Muscle of leg (tissue), 11 donors: ENCODE data around the gene PACRGL. TPM values are rescaled to one million over a fixed set of nuclear protein-coding genes. Genes with fewer than 3 reads are reported as not detected.
A peak's percentile ranks its signal among the peaks of the same experiment; 100 is the strongest.

ENCODE experiments used
- DNase-seq: peaks from one replicate; pipeline ENCODE4 v3.0.0; 2013
- H3K27ac ChIP-seq: one replicate; pipeline ENCODE4 v1.5.1; 2013; ENCODE audit warnings: mild to moderate bottlenecking, low read length, control low read depth
- H3K27me3 ChIP-seq: one replicate; pipeline ENCODE4 v1.6.1; 2013; ENCODE audit warnings: low read length; ENCODE audit not compliant: control insufficient read depth, insufficient read depth
- H3K36me3 ChIP-seq: one replicate; pipeline ENCODE4 v1.6.1; 2013; ENCODE audit warnings: low read length; ENCODE audit not compliant: control insufficient read depth, insufficient read depth
- H3K4me1 ChIP-seq: one replicate; pipeline ENCODE4 v1.6.1; 2013; ENCODE audit warnings: low read length; ENCODE audit not compliant: control insufficient read depth, insufficient read depth
- H3K4me3 ChIP-seq: one replicate; pipeline ENCODE4 v1.5.1; 2013; ENCODE audit warnings: low read length, control low read depth
- H3K9me3 ChIP-seq: replicated peaks from 2 replicates; pipeline ENCODE4 v1.6.1; 2013; ENCODE audit warnings: low read depth, low read length; ENCODE audit not compliant: control insufficient read depth
- WGBS: methylation state at CpG from one replicate; pipeline ENCODE4 v1.1.5; 2013; ENCODE audit warnings: missing lambda C conversion rate; ENCODE audit not compliant: insufficient coverage; 5-methylcytosine and 5-hydroxymethylcytosine counted together
- polyA plus RNA-seq, 8 donors: library from polyadenylated mRNA; unstranded; fragments of 120-200 nt; gene quantifications; one replicate each; pipeline versions ENCODE4 v1.2.1 to v1.2.3, GENCODE V29; 2013; ENCODE audit warnings: inconsistent platforms in 1 of 8, low replicate concordance in 1 of 8; ENCODE audit not compliant: insufficient read length in 8 of 8, insufficient read depth in 1 of 8
- total RNA-seq: library from RNA; stranded (reverse); fragments of 120-200 nt; gene quantifications from one replicate; pipeline ENCODE4 v1.2.4, GENCODE V29; 2013

The PACRGL gene
- total and polyA plus RNA-seq, 9 donors, result 10.6 to 16.0 (median 12.0) TPM

GRCh38 chr4:20679951-20680350, 20.3 kb upstream of the PACRGL start:
- Histone ChIP-seq H3K9me3 (no peaks in the 10 kb centered on the region), H3K27me3 (no peaks in the 10 kb centered on the region), H3K36me3 (no peaks in the 10 kb centered on the region), H3K4me3 (no peak overlapping the region), H3K4me1 (no peaks in the 10 kb centered on the region), H3K27ac (no peak overlapping the region)
- DNase-seq, result no peak
- WGBS, result no CpG with 5 or more reads among the region's 1 CpG

GRCh38 chr4:20680736-20681135, 19.5 kb upstream of the PACRGL start:
- Histone ChIP-seq H3K9me3 (no peaks in the 10 kb centered on the region), H3K27ac (no peak overlapping the region), H3K4me1 (no peaks in the 10 kb centered on the region), H3K27me3 (no peaks in the 10 kb centered on the region), H3K4me3 (no peak overlapping the region), H3K36me3 (no peaks in the 10 kb centered on the region)
- WGBS, result 60% methylated on average over 1 of the region's 1 CpG
- peak; percentile 13 for DNase-seq

GRCh38 chr4:20681271-20681670, 19.0 kb upstream of the PACRGL start:
- H3K36me3 ChIP-seq, result no peaks in the 10 kb centered on the region
- no CpG with 5 or more reads among the region's 1 CpG for WGBS
- H3K27ac ChIP-seq, result no peak overlapping the region
- H3K27me3 ChIP-seq, result no peaks in the 10 kb centered on the region
- H3K4me1 ChIP-seq, result no peaks in the 10 kb centered on the region
- H3K4me3 ChIP-seq, result no peak overlapping the region
- DNase-seq, result no peak
- H3K9me3 ChIP-seq, result no peaks in the 10 kb centered on the region

DNA sequence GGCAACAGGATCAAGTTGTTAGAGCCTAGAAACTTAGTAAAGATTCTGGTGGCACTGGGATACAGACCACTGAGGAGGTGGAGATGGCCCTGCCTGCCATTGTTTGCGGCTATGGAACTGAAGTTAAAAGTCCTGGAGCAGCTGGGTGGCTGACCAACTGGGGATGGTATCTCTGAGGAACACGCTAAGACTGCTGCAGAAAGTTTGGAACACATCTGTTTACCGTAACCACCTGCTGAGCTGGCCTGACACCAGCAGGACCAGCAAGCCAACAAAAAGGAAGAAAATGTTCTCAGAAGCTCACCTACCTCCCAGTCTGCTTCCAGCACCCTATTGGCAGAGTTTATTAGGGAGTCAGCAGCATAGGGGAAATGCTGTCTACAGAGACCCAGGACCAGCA, 17.4 kb upstream of the PACRGL start:
- WGBS, result 49% methylated on average over 3 of the region's 3 CpGs
- Histone ChIP-seq H3K4me1 (no peaks in the 10 kb centered on the region), H3K36me3 (no peaks in the 10 kb centered on the region), H3K4me3 (no peak overlapping the region), H3K27ac (no peak overlapping the region), H3K27me3 (no peaks in the 10 kb centered on the region), H3K9me3 (no peaks in the 10 kb centered on the region)
- no peak for DNase-seq

- WGBS, result no CpG with 5 or more reads among the region's 3 CpGs
- H3K27ac ChIP-seq, result no peak overlapping the region
- no peaks in the 10 kb centered on the region for H3K36me3 ChIP-seq
Observed at GRCh38 chr4:20683766-20684165, 16.5 kb upstream of the PACRGL start.

GRCh38 chr4:20684852-20685763, 15.2 kb upstream of the PACRGL start:
- 0% methylated on average over 1 of the region's 6 CpGs for WGBS
- Histone ChIP-seq H3K4me3 (no peak overlapping the region), H3K4me1 (no peaks in the 10 kb centered on the region), H3K27me3 (no peaks in the 10 kb centered on the region), H3K9me3 (no peaks in the 10 kb centered on the region), H3K27ac (no peak overlapping the region), H3K36me3 (no peaks in the 10 kb centered on the region)
- peak; percentile 51 for DNase-seq

More at GRCh38 chr4:20683766-20684165, 16.5 kb upstream of the PACRGL start:
- H3K4me3 ChIP-seq, result no peak overlapping the region
- no peaks in the 10 kb centered on the region for H3K4me1 ChIP-seq
- no peak for DNase-seq
- H3K27me3 ChIP-seq, result no peaks in the 10 kb centered on the region
- H3K9me3 ChIP-seq, result no peaks in the 10 kb centered on the region

DNA sequence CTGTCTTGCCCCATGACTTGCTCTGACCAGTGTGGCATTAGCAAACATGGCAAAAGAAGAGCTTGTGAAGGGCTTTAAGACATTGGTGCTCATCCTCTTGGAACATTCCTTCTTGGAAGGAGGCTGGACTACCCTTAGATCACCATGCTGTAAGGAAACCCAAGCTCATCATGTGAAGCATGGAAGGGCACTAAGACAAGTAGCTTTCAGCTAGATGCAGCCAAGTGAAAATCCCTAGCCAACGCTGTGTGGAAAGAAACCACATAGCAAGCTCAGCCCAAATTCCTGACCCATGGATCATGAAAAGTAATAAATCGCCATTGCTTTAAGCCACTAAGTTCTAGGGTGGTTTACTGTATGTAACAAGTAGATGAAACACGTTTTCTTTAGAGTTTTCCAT, 12.4 kb upstream of the PACRGL start:
- no CpG with 5 or more reads among the region's 3 CpGs for WGBS
- Histone ChIP-seq H3K9me3 (no peaks in the 10 kb centered on the region), H3K36me3 (no peaks in the 10 kb centered on the region), H3K4me3 (no peak overlapping the region), H3K27me3 (peaks cover 2% of the 10 kb centered on the region), H3K27ac (no peak overlapping the region), H3K4me1 (no peaks in the 10 kb centered on the region)
- DNase-seq, result no peak

DNA sequence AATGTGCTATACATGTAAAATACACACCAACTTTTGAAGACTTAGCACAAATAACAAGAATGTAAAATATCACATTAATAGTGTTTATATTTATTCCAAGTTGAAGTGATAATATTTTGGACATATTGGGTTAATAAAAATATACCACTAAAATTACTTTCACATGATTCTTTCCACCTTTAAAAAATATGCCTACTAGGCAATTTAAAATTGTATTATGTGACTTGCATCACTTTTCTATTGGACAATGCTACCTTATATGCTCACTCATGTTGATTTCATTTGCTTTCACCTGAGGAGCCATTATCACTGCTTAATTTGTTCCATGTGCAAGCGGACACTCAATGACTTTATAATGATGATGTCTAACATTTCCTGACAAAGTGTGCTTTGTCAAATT, 3.4 kb upstream of the PACRGL start:
- DNase-seq, result no peak
- Histone ChIP-seq H3K36me3 (no peaks in the 10 kb centered on the region), H3K27ac (no peak overlapping the region), H3K27me3 (no peaks in the 10 kb centered on the region), H3K4me3 (no peak overlapping the region), H3K9me3 (no peaks in the 10 kb centered on the region), H3K4me1 (peaks cover 8% of the 10 kb centered on the region)
- no CpG with 5 or more reads among the region's 1 CpG for WGBS

DNA sequence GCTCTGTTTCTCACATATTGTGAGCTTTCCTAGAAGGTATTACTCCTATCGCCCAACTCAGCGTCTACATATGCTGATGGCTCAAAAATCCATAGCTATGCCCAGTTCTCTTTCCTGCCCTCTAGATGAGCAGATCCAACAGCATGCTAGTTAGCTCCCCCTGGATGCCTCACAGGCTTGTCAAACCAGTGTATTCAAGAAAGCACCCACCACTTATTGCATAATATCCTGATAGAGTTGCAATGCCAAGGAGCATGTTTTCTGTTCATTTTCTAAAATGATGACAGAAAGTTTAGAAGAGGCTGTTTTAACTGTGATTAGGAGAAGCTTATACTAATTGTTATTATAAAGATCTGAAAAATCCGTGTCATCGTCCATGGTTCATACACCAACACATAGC, 1.9 kb upstream of the PACRGL start:
- peaks cover 8% of the 10 kb centered on the region for H3K4me1 ChIP-seq
- no peak overlapping the region for H3K4me3 ChIP-seq
- H3K27me3 ChIP-seq, result no peaks in the 10 kb centered on the region
- no peaks in the 10 kb centered on the region for H3K9me3 ChIP-seq
- 84% methylated on average over 2 of the region's 4 CpGs for WGBS
- H3K36me3 ChIP-seq, result no peaks in the 10 kb centered on the region
- no peak overlapping the region for H3K27ac ChIP-seq
- no peak for DNase-seq

DNA sequence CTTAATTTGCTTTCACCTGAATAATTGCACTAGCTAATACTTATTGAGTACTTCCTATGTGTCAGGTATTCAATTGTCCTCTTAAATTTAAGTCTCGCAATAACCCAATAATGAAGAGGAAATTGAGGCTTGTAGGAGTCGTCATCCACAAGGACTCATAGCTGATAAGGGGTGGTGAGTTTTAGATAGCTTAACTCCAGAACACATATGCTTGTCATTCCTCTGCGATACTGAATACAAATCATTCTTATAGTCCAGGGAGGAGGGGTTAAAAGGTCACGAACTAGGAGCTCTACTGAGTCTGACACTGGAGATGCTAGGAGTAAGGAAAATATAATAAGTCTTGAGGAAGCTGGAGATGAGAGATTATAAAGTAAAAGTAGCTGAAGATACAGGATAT, 1.4 kb upstream of the PACRGL start:
- H3K27ac ChIP-seq, result no peak overlapping the region
- DNase-seq, result no peak
- no peaks in the 10 kb centered on the region for H3K9me3 ChIP-seq
- no peaks in the 10 kb centered on the region for H3K27me3 ChIP-seq
- H3K4me3 ChIP-seq, result no peak overlapping the region
- WGBS, result no CpG with 5 or more reads among the region's 4 CpGs
- H3K4me1 ChIP-seq, result peaks cover 8% of the 10 kb centered on the region
- H3K36me3 ChIP-seq, result no peaks in the 10 kb centered on the region
